AG04449 (cell line): ENCODE results near the gene C2orf49.

Experiments
- CTCF ChIA-PET: fragments of 350-600 bp; formaldehyde crosslinking; extraction: SDS; loops from one replicate; lab custom pipeline; 2021; ENCODE audit warnings: antibody characterized with exemption; lab: Yijun Ruan, JAX
- POLR2A ChIA-PET: fragments of 400-600, 350-600 bp; formaldehyde crosslinking; extraction: SDS; loops from one replicate; lab custom pipeline; 2020; ENCODE audit warnings: antibody characterized with exemption, inconsistent platforms; lab: Yijun Ruan, JAX
- DNase-seq: peaks from one replicate; pipeline ENCODE4 v3.0.0-alpha.2; 2010; ENCODE audit warnings: low read depth, low spot score
- H3K4me3 ChIP-seq: 2 replicates; pipeline ENCODE4 v1.5.1; 2011; ENCODE audit warnings: low read depth, mild to moderate bottlenecking, control low read depth, low read length
- TF ChIP-seq, protein P1 (sequence below): IDR thresholded peaks from one replicate; pipeline ENCODE4 v1.5.1; 2011; ENCODE audit warnings: mild to moderate bottlenecking, moderate library complexity, low read length, control low read depth, inconsistent platforms; ENCODE audit not compliant: insufficient read depth; ENCODE audit errors: missing control alignments

The C2orf49 gene

DNA sequence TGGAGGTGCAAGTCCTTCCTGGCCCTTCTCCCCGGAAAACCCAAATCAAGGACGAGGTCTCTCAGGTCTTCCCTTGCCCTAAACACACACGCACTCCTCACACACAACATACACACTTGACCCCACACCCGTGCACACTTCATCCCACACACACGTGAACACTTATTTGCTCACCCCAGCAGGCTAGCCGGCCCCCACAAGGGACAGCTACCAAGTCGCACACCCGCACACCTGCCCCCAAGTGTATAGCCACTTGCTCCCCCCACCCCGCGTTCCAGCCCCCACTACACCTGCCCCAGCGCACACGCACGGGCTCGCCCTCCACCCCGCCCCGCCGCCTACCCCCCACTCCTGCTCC lies 8.2 kb upstream of the C2orf49 start:
- CTCF ChIA-PET, result interaction anchor here (1.0 to 3.0 kb wide), 5 partner anchors 9 to 218 kb away, joined by 3 to 20 read pairs (median 5); no protein-coding TSS in a partner anchor
- DNase-seq, result no peak

GRCh38 chr2:105329561-105330495 lies 7.5 kb upstream of the C2orf49 start, which contains the start of gene TGFBRAP1:
Gene TGFBRAP1 (minus strand): TSS chr2:105329735. CDS start chr2:105308301, 21,434 bp downstream.
- DNase-seq, result no peak
- H3K4me3 ChIP-seq, result peak within 1 kb of the TSS; percentile 71
- TF ChIP-seq, protein P1, sequence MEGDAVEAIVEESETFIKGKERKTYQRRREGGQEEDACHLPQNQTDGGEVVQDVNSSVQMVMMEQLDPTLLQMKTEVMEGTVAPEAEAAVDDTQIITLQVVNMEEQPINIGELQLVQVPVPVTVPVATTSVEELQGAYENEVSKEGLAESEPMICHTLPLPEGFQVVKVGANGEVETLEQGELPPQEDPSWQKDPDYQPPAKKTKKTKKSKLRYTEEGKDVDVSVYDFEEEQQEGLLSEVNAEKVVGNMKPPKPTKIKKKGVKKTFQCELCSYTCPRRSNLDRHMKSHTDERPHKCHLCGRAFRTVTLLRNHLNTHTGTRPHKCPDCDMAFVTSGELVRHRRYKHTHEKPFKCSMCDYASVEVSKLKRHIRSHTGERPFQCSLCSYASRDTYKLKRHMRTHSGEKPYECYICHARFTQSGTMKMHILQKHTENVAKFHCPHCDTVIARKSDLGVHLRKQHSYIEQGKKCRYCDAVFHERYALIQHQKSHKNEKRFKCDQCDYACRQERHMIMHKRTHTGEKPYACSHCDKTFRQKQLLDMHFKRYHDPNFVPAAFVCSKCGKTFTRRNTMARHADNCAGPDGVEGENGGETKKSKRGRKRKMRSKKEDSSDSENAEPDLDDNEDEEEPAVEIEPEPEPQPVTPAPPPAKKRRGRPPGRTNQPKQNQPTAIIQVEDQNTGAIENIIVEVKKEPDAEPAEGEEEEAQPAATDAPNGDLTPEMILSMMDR, result no peak
- ChIA-PET POLR2A (interaction anchor here (1.0 to 1.8 kb wide), 2 partner anchors 7 to 74 kb away, joined by 3 to 6 read pairs; partner anchors contain the start of gene C2orf49), CTCF (interaction anchor here (0.5 to 3.0 kb wide), 12 partner anchors 8 to 215 kb away, joined by 3 to 20 read pairs (median 4); no protein-coding TSS in a partner anchor)

More for the DNA sequence above, 8.2 kb upstream of the C2orf49 start:
- TF ChIP-seq, protein P1, result no peak
- H3K4me3 ChIP-seq, result peak overlapping the region; percentile 71
- POLR2A ChIA-PET, result interaction anchor here (1.8 kb wide), 1 partner anchor 8 kb away, joined by 6 read pairs; the partner anchor contains the start of gene C2orf49

DNA sequence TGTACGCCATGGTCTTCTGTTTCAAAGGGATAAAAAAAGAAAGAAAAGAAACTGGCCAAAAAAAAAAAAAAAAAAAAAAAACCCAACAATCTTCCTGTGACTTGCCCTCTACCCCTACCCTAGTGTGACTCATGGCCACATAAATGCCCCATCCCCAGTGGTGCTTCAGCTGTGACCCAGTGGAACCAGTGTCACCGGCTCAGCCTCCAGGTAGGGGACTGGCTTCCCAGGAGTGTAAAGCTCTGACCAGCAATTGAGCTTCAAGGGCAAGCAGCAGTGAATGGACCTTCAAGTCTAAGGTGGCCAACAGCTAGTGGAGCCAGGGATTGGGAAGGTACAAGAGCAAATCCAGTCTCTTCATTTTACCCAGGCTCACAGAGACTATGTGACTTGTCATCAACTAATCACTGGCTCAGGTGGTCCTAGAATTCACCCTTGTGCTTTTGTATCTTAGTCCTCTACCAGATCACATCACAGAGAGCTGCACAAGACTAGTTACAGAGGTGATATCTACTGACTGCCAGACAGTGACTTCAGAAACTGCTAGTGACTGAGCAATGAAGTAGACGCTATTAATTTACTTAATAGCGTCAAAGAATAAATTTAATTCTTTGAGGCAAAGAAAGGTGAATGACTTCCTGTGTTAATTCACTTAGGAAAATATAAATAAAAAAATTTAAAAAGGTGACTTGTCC lies 6.5 kb upstream of the C2orf49 start:
- TF ChIP-seq, protein P1, result no peak
- no peak overlapping the region for H3K4me3 ChIP-seq
- POLR2A ChIA-PET, result interaction anchor here (1.0 kb wide), 1 partner anchor 73 kb away, joined by 3 read pairs; no protein-coding TSS in a partner anchor
- CTCF ChIA-PET, result interaction anchor here (0.5 to 3.0 kb wide), 9 partner anchors 9 to 216 kb away, joined by 3 to 20 read pairs (median 4); no protein-coding TSS in a partner anchor
- no peak for DNase-seq

DNA sequence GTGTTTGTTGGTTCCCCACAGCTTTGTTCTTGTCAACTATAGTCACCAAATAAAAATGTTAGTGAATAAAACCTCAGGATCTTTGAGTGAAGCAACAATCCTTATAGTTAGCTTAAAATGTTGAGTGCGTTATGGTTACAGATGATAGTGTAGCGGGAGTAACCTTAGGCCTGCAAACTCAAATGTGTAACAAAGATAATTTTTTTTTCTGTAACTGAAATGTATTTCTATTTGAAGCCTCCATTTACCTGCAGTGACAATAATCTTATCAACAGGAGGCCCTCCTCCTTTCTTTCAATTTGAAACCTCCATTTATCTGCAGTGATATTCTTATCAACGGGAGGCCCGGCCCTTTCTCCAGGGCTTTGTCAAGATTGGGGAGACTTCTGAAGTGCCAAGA lies 3.1 kb upstream of the C2orf49 start:
- CTCF ChIA-PET, result interaction anchor here (1.2 kb wide), 1 partner anchor 12 kb away, joined by 3 read pairs; no protein-coding TSS in a partner anchor
- H3K4me3 ChIP-seq, result no peak overlapping the region
- TF ChIP-seq, protein P1, result no peak
- DNase-seq, result no peak
- POLR2A ChIA-PET, result no interaction called here

DNA sequence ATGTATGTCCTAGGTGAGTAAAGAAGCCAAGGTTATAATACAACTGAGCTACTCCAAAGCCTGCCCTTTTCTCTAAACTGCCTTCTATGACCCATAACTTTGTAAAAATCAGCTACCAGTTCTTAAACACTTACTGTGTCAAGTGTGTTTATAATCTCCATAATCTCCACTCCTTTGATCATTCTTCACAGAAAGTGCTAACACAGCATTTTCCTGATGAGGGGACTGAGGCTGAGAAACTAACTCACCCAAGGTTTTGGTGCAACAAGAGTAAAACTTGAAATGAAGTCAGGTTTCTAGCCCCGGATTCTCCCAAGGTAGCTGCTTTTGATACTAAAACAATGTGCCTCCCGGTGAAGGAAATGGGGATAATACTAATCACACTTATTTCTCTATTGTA lies 1.9 kb upstream of the C2orf49 start:
- no peak for DNase-seq
- POLR2A ChIA-PET, result no interaction called here
- CTCF ChIA-PET, result interaction anchor here (1.0 to 16.0 kb wide), 2 partner anchors 186 to 206 kb away, joined by 3 to 476 read pairs; no protein-coding TSS in a partner anchor
- TF ChIP-seq, protein P1, result no peak
- H3K4me3 ChIP-seq, result no peak overlapping the region
